SK-N-SH (cell line): ENCODE measurements around the gene ACO1.

ENCODE experiments used
- EZH2phosphoT487 ChIP-seq: fragments of 200-600 bp; sonication (generic); IDR thresholded peaks from 2 replicates; pipeline ENCODE4 v1.6.1; 2017; ENCODE audit warnings: low read depth, mixed run types, mild to moderate bottlenecking, antibody characterized with exemption, moderate library complexity, borderline replicate concordance
- GABPA ChIP-seq: IDR thresholded peaks from 2 replicates; pipeline ENCODE4 v1.4.0; 2012; ENCODE audit warnings: low read depth, mild to moderate bottlenecking
- MXI1 ChIP-seq: IDR thresholded peaks from 2 replicates; pipeline ENCODE4 v1.6.1; 2012; ENCODE audit warnings: mild to moderate bottlenecking, low read depth, low read length, improper control_type of control experiment
- RFX5 ChIP-seq: IDR thresholded peaks from 2 replicates; pipeline ENCODE4 v1.6.1; 2012; ENCODE audit warnings: mild to moderate bottlenecking, improper control_type of control experiment, low read length
- SIN3A ChIP-seq: IDR thresholded peaks from 2 replicates; pipeline ENCODE4 v1.6.1; 2012; ENCODE audit warnings: low read depth, mild to moderate bottlenecking, low read length, moderate library complexity, borderline replicate concordance
- TAF1 ChIP-seq: IDR thresholded peaks from 2 replicates; pipeline ENCODE4 v1.6.1; 2012; ENCODE audit warnings: low read depth, mild to moderate bottlenecking, low read length, moderate library complexity, borderline replicate concordance
- YY1 ChIP-seq: IDR thresholded peaks from 2 replicates; pipeline ENCODE4 v1.4.0; 2012; ENCODE audit warnings: low read depth, mild to moderate bottlenecking
- TF ChIP-seq, protein P1 (sequence below): fragments of 200-600 bp; sonication (generic); IDR thresholded peaks from 2 replicates; pipeline ENCODE4 v1.6.1; 2017; ENCODE audit warnings: antibody characterized with exemption, mild to moderate bottlenecking, moderate library complexity
- TF ChIP-seq, protein P2 (sequence below): IDR thresholded peaks from 2 replicates; pipeline ENCODE4 v1.6.1; 2012; ENCODE audit warnings: mild to moderate bottlenecking, low read depth, low read length, moderate library complexity

DNA sequence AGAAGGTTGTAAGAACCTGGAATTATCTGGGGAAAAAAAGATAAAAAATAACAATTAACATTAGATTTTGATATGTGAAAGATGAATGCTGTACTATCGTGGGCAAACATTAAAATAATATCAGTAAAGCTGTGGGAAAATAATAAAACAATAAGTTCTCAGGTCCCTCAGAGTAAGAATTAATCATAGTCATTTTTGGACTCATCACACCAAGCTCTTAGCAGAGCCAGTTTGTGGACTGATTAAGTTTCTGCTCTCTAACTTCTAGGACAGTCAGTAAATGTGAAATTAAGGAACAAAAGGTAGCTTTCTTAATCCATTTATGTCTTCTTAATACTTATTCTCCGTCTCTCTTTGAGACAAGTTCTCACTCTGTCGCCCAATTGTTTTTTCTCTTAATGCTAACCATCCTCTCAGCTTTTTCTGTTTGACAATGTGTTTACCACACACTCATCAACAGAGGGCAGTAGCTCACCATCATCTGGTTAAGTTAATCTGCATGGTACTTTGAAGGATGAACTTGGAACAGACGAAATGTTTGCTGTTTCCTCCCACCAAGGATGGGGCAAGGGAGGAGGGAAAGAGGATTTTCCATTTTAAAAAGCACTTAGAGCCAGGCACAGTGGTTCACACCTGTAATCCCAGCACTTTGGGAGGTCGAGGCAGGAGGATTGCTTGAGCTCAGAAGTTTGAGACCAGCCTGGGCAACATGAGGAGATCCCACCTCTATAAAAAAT is 5.3 kb upstream of the ACO1 start:
- no peak for TF ChIP-seq YY1
- TF ChIP-seq, protein P1, sequence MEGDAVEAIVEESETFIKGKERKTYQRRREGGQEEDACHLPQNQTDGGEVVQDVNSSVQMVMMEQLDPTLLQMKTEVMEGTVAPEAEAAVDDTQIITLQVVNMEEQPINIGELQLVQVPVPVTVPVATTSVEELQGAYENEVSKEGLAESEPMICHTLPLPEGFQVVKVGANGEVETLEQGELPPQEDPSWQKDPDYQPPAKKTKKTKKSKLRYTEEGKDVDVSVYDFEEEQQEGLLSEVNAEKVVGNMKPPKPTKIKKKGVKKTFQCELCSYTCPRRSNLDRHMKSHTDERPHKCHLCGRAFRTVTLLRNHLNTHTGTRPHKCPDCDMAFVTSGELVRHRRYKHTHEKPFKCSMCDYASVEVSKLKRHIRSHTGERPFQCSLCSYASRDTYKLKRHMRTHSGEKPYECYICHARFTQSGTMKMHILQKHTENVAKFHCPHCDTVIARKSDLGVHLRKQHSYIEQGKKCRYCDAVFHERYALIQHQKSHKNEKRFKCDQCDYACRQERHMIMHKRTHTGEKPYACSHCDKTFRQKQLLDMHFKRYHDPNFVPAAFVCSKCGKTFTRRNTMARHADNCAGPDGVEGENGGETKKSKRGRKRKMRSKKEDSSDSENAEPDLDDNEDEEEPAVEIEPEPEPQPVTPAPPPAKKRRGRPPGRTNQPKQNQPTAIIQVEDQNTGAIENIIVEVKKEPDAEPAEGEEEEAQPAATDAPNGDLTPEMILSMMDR = peak; percentile 88
- TF ChIP-seq, protein P2, sequence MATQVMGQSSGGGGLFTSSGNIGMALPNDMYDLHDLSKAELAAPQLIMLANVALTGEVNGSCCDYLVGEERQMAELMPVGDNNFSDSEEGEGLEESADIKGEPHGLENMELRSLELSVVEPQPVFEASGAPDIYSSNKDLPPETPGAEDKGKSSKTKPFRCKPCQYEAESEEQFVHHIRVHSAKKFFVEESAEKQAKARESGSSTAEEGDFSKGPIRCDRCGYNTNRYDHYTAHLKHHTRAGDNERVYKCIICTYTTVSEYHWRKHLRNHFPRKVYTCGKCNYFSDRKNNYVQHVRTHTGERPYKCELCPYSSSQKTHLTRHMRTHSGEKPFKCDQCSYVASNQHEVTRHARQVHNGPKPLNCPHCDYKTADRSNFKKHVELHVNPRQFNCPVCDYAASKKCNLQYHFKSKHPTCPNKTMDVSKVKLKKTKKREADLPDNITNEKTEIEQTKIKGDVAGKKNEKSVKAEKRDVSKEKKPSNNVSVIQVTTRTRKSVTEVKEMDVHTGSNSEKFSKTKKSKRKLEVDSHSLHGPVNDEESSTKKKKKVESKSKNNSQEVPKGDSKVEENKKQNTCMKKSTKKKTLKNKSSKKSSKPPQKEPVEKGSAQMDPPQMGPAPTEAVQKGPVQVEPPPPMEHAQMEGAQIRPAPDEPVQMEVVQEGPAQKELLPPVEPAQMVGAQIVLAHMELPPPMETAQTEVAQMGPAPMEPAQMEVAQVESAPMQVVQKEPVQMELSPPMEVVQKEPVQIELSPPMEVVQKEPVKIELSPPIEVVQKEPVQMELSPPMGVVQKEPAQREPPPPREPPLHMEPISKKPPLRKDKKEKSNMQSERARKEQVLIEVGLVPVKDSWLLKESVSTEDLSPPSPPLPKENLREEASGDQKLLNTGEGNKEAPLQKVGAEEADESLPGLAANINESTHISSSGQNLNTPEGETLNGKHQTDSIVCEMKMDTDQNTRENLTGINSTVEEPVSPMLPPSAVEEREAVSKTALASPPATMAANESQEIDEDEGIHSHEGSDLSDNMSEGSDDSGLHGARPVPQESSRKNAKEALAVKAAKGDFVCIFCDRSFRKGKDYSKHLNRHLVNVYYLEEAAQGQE = no peak
- 0 out of 2 replicates have a peak, but pooled peaks have one; percentile 45 for TF ChIP-seq MXI1
- no peak for TF ChIP-seq TAF1
- no peak for TF ChIP-seq GABPA
- TF ChIP-seq RFX5 = peak; percentile 47; the same call in 1 of the 2 replicates
- no peak for TF ChIP-seq SIN3A
- TF ChIP-seq EZH2phosphoT487 = no peak
